Suppressor macrophage treated with lipopolysaccharide for 4 hours (primary cell): Measurements from ENCODE around the gene DNAJA4.
A peak's percentile ranks its signal among the peaks of the same experiment; 100 is the strongest.

Experiments used
- DNase-seq: peaks from one replicate; pipeline ENCODE4 v3.0.0-alpha.2; 2020

The DNAJA4 gene

GRCh38 chr15:78317145-78317836, 52.9 kb downstream of the DNAJA4 start:
- DNase-seq, result no peak

GRCh38 chr15:78319588-78319987, 55.2 kb downstream of the DNAJA4 start:
- DNase-seq, result no peak

- no peak for DNase-seq
Measured at GRCh38 chr15:78320183-78320582, 55.8 kb downstream of the DNAJA4 start.

GRCh38 chr15:78321041-78321570, 56.7 kb downstream of the DNAJA4 start:
- no peak for DNase-seq

GRCh38 chr15:78321786-78322185, 57.4 kb downstream of the DNAJA4 start:
- DNase-seq, result no peak

GRCh38 chr15:78322243-78322642, 57.9 kb downstream of the DNAJA4 start:
- no peak for DNase-seq

- peak; percentile 7 for DNase-seq
Measured at GRCh38 chr15:78322724-78323521, 58.6 kb downstream of the DNAJA4 start.

- no peak for DNase-seq
Measured at GRCh38 chr15:78323693-78324092, 59.3 kb downstream of the DNAJA4 start.

- no peak for DNase-seq
Measured at GRCh38 chr15:78324144-78324543, 59.8 kb downstream of the DNAJA4 start.

- peak; percentile 13 for DNase-seq
Measured at GRCh38 chr15:78325092-78325843, 60.9 kb downstream of the DNAJA4 start.

- DNase-seq, result peak; percentile 82
Measured at GRCh38 chr15:78327466-78327865, 63.1 kb downstream of the DNAJA4 start.

GRCh38 chr15:78329625-78330024, 65.3 kb downstream of the DNAJA4 start:
- no peak for DNase-seq
